ENCODE data around the gene CCDC122. TPM values are rescaled to one million over a fixed set of nuclear protein-coding genes. Genes with fewer than 3 reads are reported as not detected.

The CCDC122 gene
- total and polyA plus RNA-seq, 2 donors (not counting 3 experiments of a cell fraction or from before 2014, with no cell fraction given): 0.57 to 7.5 TPM

- ChIA-PET CTCF (no interaction called here), POLR2A (no interaction called here)
- H3K9ac ChIP-seq (replicated peaks; ENCODE audit: extremely low read depth, insufficient read depth, low read length): no peak overlapping the region
- H3K9me3 ChIP-seq (replicated peaks; ENCODE audit: control insufficient read depth, insufficient read depth, low read length): no peaks in the 10 kb centered on the region
- dilution Hi-C loops (cut with MboI; ENCODE audit: extremely low pct_ligation_motif_present, low sequenced_read_pairs) (loop anchor here (25.0 kb wide), 1 partner anchor 545 kb away; no protein-coding TSS in a partner anchor), intact Hi-C loops (cut with micrococcal nuclease) (no loop called here)
- H3K79me2 ChIP-seq (ENCODE audit: control insufficient read depth, insufficient read depth, low read length): no peaks in the 10 kb centered on the region
- no peak for FAIRE-seq
- H4K20me1 ChIP-seq (replicated peaks; ENCODE audit: control insufficient read depth, extremely low read depth, insufficient read depth, low read length): no peaks in the 10 kb centered on the region
- H3K4me1 ChIP-seq (ENCODE audit: control insufficient read depth, extremely low read depth, insufficient read depth, low read length): no peaks in the 10 kb centered on the region
- H3K27me3 ChIP-seq (ENCODE audit: control insufficient read depth in 2 of 2, insufficient read depth in 2 of 2, low read length in 2 of 2): peaks cover 10 to 11% of the 10 kb centered on the region in 2 experiments
- no peaks in the 10 kb centered on the region for H3K9me1 ChIP-seq (replicated peaks; ENCODE audit: control insufficient read depth, extremely low read depth, insufficient read depth, low read length)
- H2AFZ ChIP-seq (ENCODE audit: low read depth, low read length): no peak overlapping the region
- no peak for TF ChIP-seq GATA2 (IDR thresholded peaks at IDR 0.05; ENCODE audit: insufficient read depth, insufficient read length, low read depth, low read length)
- TF ChIP-seq JUN (IDR thresholded peaks at IDR 0.05; ENCODE audit: borderline replicate concordance, insufficient read depth, insufficient read length, low read depth): no peak
- TF ChIP-seq POLR2A (IDR thresholded peaks at IDR 0.05; ENCODE audit: low read depth, low read length): no peak
- no peak for TF ChIP-seq MYC (IDR thresholded peaks at IDR 0.05; ENCODE audit: low read depth, low read length)
- TF ChIP-seq EZH2 (IDR thresholded peaks at IDR 0.05; ENCODE audit: borderline replicate concordance, low read depth, low read length, severe bottlenecking): no peak
- TF ChIP-seq FOS (IDR thresholded peaks at IDR 0.05; ENCODE audit: borderline replicate concordance, insufficient read depth, low read length): no peak
- TF ChIP-seq MAX (IDR thresholded peaks at IDR 0.05; ENCODE audit: insufficient read depth, insufficient read length): no peak
- TF ChIP-seq POLR2AphosphoS5 (IDR thresholded peaks at IDR 0.05; ENCODE audit: insufficient read depth, low read depth, low read length): no peak
- TF ChIP-seq CTCF (IDR thresholded peaks at IDR 0.05; ENCODE audit: extremely low read depth in 1 of 2, insufficient read depth in 1 of 2, low read depth in 1 of 2, low read length in 2 of 2): no peak
- no peak for DNase-seq (ENCODE audit: low read depth, low spot score)
- no peaks in the 10 kb centered on the region for H3K36me3 ChIP-seq (ENCODE audit: control insufficient read depth in 2 of 2, extremely low read depth in 1 of 2, insufficient read depth in 2 of 2, low read length in 2 of 2)
- H3K4me2 ChIP-seq (ENCODE audit: insufficient read depth, low read length): no peak overlapping the region
- no peak overlapping the region for H3K27ac ChIP-seq (ENCODE audit: insufficient read depth, low read depth, low read length)
- no TSS peak for BruUV-seq (replicated peaks)
- no peak overlapping the region for H3K4me3 ChIP-seq (replicated peaks in 1 of 3; ENCODE audit: insufficient read depth in 1 of 3, low read depth in 1 of 3, low read length in 3 of 3)
These were observed 37.3 kb upstream of the CCDC122 start for GRCh38 chr13:43916828-43917227.

All from endothelial cell of umbilical vein (primary cell).